Stimulated activated CD8-positive, alpha-beta memory T cell treated with anti-CD3 and anti-CD28 coated beads, Interleukin-4, amount 100 ng/mL, for 24 hours (primary cell): ENCODE measurements around the gene MPHOSPH10.
"Not testable (repeated sequence)": the region's sequence is repeated elsewhere in the genome, so short reads cannot be mapped to it uniquely, and the experiment has no call there.

Experiments
- DNase-seq: peaks from one replicate; pipeline ENCODE4 v3.0.0-alpha.2; 2020; ENCODE audit warnings: low read depth

MPHOSPH10 gene

GRCh38 chr2:71125506-71126294 is 4.7 kb upstream of the MPHOSPH10 start:
- DNase-seq: no peak

- no peak for DNase-seq
These were observed 3.5 kb upstream of the MPHOSPH10 start for GRCh38 chr2:71126957-71127356.

DNA sequence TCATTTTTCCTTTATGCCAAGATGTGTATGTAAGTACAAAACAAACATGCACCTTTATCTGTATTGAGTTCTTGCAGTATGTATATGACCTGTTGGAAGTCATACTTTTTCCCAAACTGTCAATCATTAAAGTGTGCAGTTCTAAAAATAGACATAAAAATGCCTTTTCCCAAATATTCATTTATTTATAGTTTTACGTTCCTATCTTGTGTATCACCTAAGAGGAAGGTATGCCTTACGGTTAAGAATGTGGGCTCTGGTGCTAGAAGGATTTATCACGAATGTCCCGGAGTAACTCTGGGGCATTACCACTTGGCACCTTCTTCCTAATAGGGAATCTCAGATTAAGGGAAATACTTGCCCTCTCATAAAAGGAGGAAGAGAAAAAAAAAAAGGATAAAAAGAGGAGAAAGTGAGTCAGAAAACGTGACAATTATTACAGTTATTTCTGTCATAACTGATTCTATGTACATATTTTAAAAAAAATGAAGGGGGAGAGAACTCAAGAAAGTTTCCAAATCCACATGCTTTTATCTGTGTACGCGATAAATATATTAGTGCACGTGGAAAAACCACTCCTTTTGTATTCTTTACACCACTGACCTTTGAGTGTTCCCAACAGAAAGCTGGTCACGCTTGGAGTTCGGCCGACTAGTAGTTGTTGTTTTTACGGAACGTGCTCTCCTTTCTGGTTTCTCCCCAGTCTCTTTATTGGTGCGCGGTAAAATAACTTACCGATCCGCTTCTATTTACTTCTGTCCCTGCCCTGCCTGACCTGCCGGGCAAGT is 1.1 kb upstream of the MPHOSPH10 start:
- no peak for DNase-seq

GRCh38 chr2:71129902-71130151 is 607 bp upstream of the MPHOSPH10 start:
- DNase-seq: no peak

GRCh38 chr2:71130905-71131244 is 441 bp downstream of the MPHOSPH10 start:
- no peak for DNase-seq

GRCh38 chr2:71131387-71132166 is 1.1 kb downstream of the MPHOSPH10 start:
- DNase-seq: not testable (repeated sequence)

DNA sequence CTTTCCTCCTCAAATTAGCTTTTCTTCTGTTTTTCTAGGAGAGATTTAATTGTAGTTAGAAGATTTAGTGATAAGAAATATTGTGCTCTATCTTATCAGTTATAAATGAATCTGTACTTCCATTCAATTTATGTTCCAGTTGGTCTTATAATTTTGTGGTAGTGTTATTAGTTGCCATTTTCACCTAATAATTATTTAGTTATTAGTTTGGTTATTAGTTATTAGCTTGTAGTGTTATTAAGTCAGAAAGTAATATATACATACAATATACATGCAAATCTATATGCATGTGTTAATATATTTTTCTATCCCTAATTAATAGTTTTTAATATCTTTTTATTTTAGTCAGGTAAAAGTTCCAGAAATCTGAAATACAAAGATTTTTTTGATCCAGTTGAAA is 3.2 kb downstream of the MPHOSPH10 start:
- no peak for DNase-seq

GRCh38 chr2:71136174-71136573 is 5.7 kb downstream of the MPHOSPH10 start:
- DNase-seq: no peak

DNA sequence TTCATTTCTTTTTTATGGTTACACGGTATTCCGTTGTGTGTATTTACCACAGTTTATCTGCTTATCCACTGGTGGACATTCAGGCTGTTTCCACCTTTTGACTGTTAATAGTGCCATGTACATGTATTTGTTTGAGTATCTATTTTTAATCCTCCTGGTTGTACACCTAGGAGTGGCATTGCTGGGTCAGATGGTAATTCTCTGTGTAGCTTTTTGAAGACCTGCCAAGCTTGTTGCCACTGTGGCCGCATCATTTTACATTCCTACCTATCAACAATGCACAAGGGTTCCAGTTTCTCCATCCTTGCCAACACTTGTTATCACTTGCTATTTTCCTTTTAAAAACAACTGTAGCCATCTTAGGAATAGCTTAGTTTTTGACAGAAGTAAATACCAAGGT is 13.3 kb downstream of the MPHOSPH10 start:
- no peak for DNase-seq

DNA sequence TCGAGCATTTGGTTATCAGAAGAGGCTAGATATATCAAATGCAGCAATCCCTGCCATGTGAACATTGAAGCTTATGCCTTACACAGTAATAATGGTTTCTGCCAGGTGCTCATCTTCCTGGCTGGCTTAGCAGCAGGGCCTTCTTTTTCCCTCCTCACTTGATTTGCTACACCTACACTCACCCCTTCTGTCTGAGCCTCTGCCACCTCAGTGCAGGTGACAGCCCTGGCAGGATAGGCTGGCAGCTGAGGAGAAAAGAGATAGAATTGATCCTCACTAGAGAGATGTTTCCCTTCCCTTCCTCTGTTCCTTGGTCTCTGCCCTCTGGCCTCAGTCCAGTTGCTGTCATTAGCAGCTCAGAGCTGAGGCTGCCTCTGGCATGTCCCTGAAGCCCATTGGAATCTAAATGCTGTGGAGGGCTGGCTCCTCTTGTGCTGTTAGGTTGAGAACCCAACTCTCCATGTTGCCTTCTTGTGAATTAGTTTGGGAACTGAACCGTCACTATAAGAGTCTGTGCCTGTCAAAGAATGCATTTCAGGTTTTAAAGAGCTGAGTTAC is 18.2 kb downstream of the MPHOSPH10 start:
- DNase-seq: no peak

DNA sequence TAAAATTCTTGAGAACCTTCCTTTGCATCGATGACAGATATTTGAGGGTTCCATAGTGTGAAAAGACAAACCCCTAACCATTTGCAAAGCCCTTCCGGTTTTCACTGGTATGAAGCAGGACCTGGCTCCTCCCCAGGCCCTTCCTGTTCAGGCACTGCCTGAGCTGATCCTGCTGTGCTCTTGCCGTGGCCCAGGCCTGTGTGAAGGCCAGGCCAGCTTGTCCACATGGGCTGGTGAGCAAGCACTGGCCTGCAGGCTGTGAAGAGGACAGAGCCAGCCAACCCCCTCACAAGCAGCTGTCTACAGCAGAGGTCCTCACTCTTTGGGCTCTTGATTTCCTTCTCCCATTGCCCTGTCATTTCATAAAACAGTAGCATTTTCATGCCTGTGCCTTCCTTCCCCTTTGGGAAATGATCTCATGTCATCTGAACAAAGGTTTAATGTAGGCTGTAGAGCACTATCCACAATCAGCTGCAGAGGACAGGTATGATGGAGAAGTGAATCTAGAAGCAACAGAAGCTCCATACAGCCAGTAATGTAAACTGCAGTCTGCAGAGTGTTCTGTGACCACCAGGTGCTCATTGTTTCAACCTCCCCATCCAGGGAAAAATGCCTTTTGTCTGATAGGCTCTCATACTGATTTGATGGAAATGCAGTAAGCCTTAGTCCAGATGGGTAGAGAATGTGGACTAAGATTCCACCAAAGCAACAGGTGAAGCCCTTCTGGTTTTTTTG is 19.8 kb downstream of the MPHOSPH10 start:
- DNase-seq: no peak

GRCh38 chr2:71151620-71152019 is 21.2 kb downstream of the MPHOSPH10 start:
- no peak for DNase-seq

DNA sequence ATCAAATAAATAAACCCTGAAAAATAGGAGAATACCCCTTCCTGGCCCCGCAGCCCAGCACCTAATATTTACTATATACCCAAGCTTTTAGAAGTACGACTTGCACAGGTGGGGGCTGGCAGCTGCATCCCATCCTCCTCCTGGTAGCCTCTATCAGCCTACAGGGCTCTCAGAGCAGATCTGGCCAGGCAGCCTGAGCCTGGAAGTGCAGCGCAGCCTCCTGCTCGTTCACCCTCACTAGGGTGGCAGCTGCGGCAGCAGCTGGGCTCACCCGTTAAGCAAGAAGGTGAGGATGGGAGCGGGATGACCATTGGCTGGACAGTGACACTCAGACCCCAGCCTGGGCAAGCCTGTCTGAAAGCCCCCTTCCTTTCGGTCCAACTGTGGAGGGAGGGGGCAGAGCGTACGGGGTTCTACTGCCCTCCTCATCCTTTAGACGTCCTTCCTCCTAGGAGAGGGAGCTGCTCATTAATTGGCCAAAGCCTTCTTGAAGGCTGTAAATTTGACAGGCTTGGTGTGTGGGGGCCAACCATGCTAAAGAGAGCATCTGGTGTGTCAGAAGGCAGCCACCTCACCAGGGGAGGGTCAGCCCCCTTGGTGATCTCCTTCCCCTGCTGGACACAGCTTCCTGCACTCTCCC is 23.3 kb downstream of the MPHOSPH10 start:
- DNase-seq: no peak

- no peak for DNase-seq
These were observed 23.8 kb downstream of the MPHOSPH10 start for GRCh38 chr2:71154279-71154678.

GRCh38 chr2:71154798-71155197 is 24.4 kb downstream of the MPHOSPH10 start:
- DNase-seq: no peak

GRCh38 chr2:71155846-71156245 is 25.4 kb downstream of the MPHOSPH10 start:
- DNase-seq: no peak

- no peak for DNase-seq
These were observed 26.1 kb downstream of the MPHOSPH10 start for GRCh38 chr2:71156573-71156972.

DNA sequence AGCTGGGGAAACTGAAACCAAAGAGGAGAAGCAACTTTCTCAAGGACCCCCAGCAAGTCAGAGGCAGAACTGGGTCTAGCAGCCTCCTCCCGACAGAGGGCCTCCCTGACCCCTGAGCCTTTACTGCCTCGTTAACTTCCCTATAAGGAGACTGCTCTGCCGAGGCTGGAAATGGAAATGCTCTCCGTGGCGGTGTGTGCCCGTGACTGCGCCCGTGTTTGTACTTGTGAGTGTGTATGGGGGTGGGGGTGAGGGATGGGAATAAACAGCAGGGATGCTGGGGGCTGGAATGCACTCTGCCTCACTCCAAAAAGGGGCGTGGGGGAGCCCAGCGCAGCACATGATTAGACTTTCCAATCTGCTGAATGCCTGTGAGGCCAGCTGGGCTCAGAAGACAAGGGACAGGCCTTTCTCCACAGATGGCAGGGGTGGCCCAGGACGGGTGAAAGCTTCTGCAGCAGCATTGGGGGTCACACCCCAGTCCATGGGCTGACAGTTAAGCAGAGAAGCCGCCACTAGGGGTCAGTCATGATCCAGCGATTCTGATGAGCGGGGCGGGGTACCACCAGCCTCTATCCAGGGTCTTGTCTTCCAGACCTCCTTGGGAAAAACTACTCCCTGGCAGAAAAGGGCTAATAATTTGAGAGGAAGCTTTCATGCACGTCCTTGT is 26.8 kb downstream of the MPHOSPH10 start:
- DNase-seq: peak; percentile 53

- DNase-seq: no peak
These were observed 36.4 kb downstream of the MPHOSPH10 start for GRCh38 chr2:71166812-71167211.

- no peak for DNase-seq
These were observed 42.7 kb downstream of the MPHOSPH10 start for GRCh38 chr2:71173096-71173495.

GRCh38 chr2:71174207-71174606 is 43.8 kb downstream of the MPHOSPH10 start:
- no peak for DNase-seq
